CD4-positive, alpha-beta memory T cell (primary cell): ENCODE results near the gene IQCF2. TPM values are rescaled to one million over a fixed set of nuclear protein-coding genes. Genes with fewer than 3 reads are reported as not detected.
"Not testable (repeated sequence)": the region's sequence is repeated elsewhere in the genome, so short reads cannot be mapped to it uniquely, and the experiment has no call there.

Experiments
- CTCF ChIA-PET: fragments of 350-600 bp; sonication (Branson Sonifier 250); formaldehyde crosslinking; loops from one replicate; lab custom pipeline; 2021; ENCODE audit warnings: inconsistent platforms; ENCODE audit not compliant: partially characterized antibody; lab: Charles Lee
- POLR2A ChIA-PET: fragments of 350-600 bp; sonication (Branson Sonifier 250); formaldehyde crosslinking; loops from one replicate; lab custom pipeline; 2021; ENCODE audit not compliant: partially characterized antibody; lab: Charles Lee
- DNase-seq, 5 donors: peaks; one replicate each; pipeline versions ENCODE4 v3.0.0 to v3.0.0-alpha.2; 2020 to 2022; ENCODE audit warnings: mixed read lengths in 1 of 5
- H3K27ac ChIP-seq: one replicate; pipeline ENCODE4 v1.7.0; 2013; ENCODE audit warnings: low read depth, low read length
- H3K27me3 ChIP-seq: 2 replicates; pipeline ENCODE4 v1.7.0; 2013; ENCODE audit warnings: mild to moderate bottlenecking, low read length, moderate library complexity; ENCODE audit not compliant: insufficient read depth
- H3K36me3 ChIP-seq: 2 replicates; pipeline ENCODE4 v1.7.0; 2013; ENCODE audit warnings: mild to moderate bottlenecking, low read length, moderate library complexity; ENCODE audit not compliant: insufficient read depth
- H3K4me1 ChIP-seq: 2 replicates; pipeline ENCODE4 v1.7.0; 2013; ENCODE audit warnings: mild to moderate bottlenecking, low read length, moderate library complexity; ENCODE audit not compliant: insufficient read depth
- H3K4me3 ChIP-seq, 2 donors: one replicate each; pipeline ENCODE4 v1.7.0; 2013; ENCODE audit warnings: low read length in 2 of 2, mild to moderate bottlenecking in 1 of 2
- H3K9me3 ChIP-seq, 2 donors: one replicate each; pipeline ENCODE4 v1.7.0; 2013; ENCODE audit warnings: low read length in 2 of 2, control low read depth in 1 of 2; ENCODE audit not compliant: control insufficient read depth in 1 of 2
- H3K27ac Mint-ChIP-seq, 7 donors: one replicate each; pipeline ENCODE4 v1.8.0; 2020 to 2021; ENCODE audit warnings: mixed read lengths in 7 of 7, mild to moderate bottlenecking in 6 of 7, inconsistent platforms in 3 of 7, moderate library complexity in 3 of 7
- H3K27me3 Mint-ChIP-seq, 2 donors: one replicate each; pipeline ENCODE4 v1.8.0; 2020 to 2021; ENCODE audit warnings: mixed read lengths in 2 of 2
- H3K36me3 Mint-ChIP-seq, 2 donors: one replicate each; pipeline ENCODE4 v1.8.0; 2020 to 2021; ENCODE audit warnings: mixed read lengths in 2 of 2, inconsistent platforms in 1 of 2, mild to moderate bottlenecking in 1 of 2
- H3K4me1 Mint-ChIP-seq, 4 donors: one replicate each; pipeline ENCODE4 v1.8.0; 2020 to 2021; ENCODE audit warnings: mixed read lengths in 4 of 4, mild to moderate bottlenecking in 1 of 4
- H3K4me3 Mint-ChIP-seq, 8 donors: one replicate each; pipeline ENCODE4 v1.8.0; 2020 to 2021; ENCODE audit warnings: mixed read lengths in 8 of 8, mild to moderate bottlenecking in 7 of 8, moderate library complexity in 6 of 8, inconsistent platforms in 3 of 8
- H3K9me3 Mint-ChIP-seq, 8 donors: one replicate each; pipeline ENCODE4 v1.8.0; 2020 to 2021; ENCODE audit warnings: mixed read lengths in 8 of 8, mild to moderate bottlenecking in 5 of 8, inconsistent platforms in 3 of 8, moderate library complexity in 1 of 8
- intact Hi-C: fragments of 100-400 bp; cut with micrococcal nuclease; formaldehyde crosslinking; loops from one replicate; pipeline ENCODE4 v1.15.1; 2023
- polyA plus RNA-seq, 2 donors: library from polyadenylated mRNA; unstranded; fragments of 300-500 nt; fragmentation: Illumina TruSeq; gene quantifications; one replicate each; pipeline ENCODE4 v1.2.3, GENCODE V29; 2021
- total RNA-seq, 2 experiments: library from RNA; stranded (reverse); gene quantifications; one replicate each; pipeline ENCODE4 v1.2.3, GENCODE V29; 2021

Gene IQCF2
- total and polyA plus RNA-seq, 4 experiments from 2014 or later: not detected

- Mint-ChIP-seq H3K27ac (no peak overlapping the region), H3K9me3 (no peaks in the 10 kb centered on the region), H3K27me3 (peaks cover 23 to 29% of the 10 kb centered on the region in 2 donors), H3K4me1 (peaks cover 0 to 8% (median 2%) of the 10 kb centered on the region in 4 donors), H3K4me3 (no peak overlapping the region), H3K36me3 (peaks cover 0 to 3% of the 10 kb centered on the region in 2 donors)
- no peak overlapping the region for H3K27ac ChIP-seq
- intact Hi-C loops: no loop called here
- DNase-seq: no peak
- H3K36me3 ChIP-seq: no peaks in the 10 kb centered on the region
- H3K4me3 ChIP-seq: no peak overlapping the region
- no peaks in the 10 kb centered on the region for H3K27me3 ChIP-seq
- H3K9me3 ChIP-seq: no peaks in the 10 kb centered on the region
- ChIA-PET CTCF (no interaction called here), POLR2A (no interaction called here)
- H3K4me1 ChIP-seq: peaks cover 3% of the 10 kb centered on the region
These were observed 33.5 kb downstream of the IQCF2 start for GRCh38 chr3:51894939-51895338.

- intact Hi-C loops: no loop called here
- H3K9me3 ChIP-seq: no peaks in the 10 kb centered on the region
- no peak overlapping the region for H3K27ac ChIP-seq
- DNase-seq: no peak
- Mint-ChIP-seq H3K27me3 (peaks cover 19 to 34% of the 10 kb centered on the region in 2 donors), H3K4me1 (peaks cover 0 to 4% (median under 1%) of the 10 kb centered on the region in 4 donors), H3K9me3 (no peaks in the 10 kb centered on the region), H3K4me3 (no peak overlapping the region), H3K27ac (no peak overlapping the region), H3K36me3 (peaks cover 0 to 3% of the 10 kb centered on the region in 2 donors)
- no peak overlapping the region for H3K4me3 ChIP-seq
- POLR2A ChIA-PET: no interaction called here
- H3K27me3 ChIP-seq: no peaks in the 10 kb centered on the region
- CTCF ChIA-PET: no interaction called here
- no peaks in the 10 kb centered on the region for H3K36me3 ChIP-seq
- H3K4me1 ChIP-seq: no peaks in the 10 kb centered on the region
These were observed 35.3 kb downstream of the IQCF2 start for GRCh38 chr3:51896607-51897305.

GRCh38 chr3:51897391-51897790 lies 36.0 kb downstream of the IQCF2 start:
- no peak overlapping the region for H3K27ac Mint-ChIP-seq
- ChIA-PET POLR2A (no interaction called here), CTCF (no interaction called here)
- H3K9me3 Mint-ChIP-seq: peaks cover 0 to under 1% (median 0%) of the 10 kb centered on the region in 8 donors
- Histone ChIP-seq H3K4me3 (no peak overlapping the region), H3K9me3 (no peaks in the 10 kb centered on the region), H3K27ac (no peak overlapping the region), H3K36me3 (no peaks in the 10 kb centered on the region), H3K27me3 (no peaks in the 10 kb centered on the region), H3K4me1 (no peaks in the 10 kb centered on the region)
- intact Hi-C loops: no loop called here
- peaks cover 18 to 36% of the 10 kb centered on the region in 2 donors for H3K27me3 Mint-ChIP-seq
- H3K36me3 Mint-ChIP-seq: peaks cover 0 to 3% of the 10 kb centered on the region in 2 donors
- no peak overlapping the region for H3K4me3 Mint-ChIP-seq
- peaks cover 0 to 3% (median under 1%) of the 10 kb centered on the region in 4 donors for H3K4me1 Mint-ChIP-seq
- no peak for DNase-seq

GRCh38 chr3:51900043-51900442 lies 38.6 kb downstream of the IQCF2 start:
- H3K27me3 Mint-ChIP-seq: peaks cover 15 to 41% of the 10 kb centered on the region in 2 donors
- H3K9me3 Mint-ChIP-seq, H3K27ac ChIP-seq, H3K36me3 Mint-ChIP-seq, POLR2A ChIA-PET, H3K4me1 ChIP-seq, H3K4me3 Mint-ChIP-seq, H3K4me1 Mint-ChIP-seq, H3K9me3 ChIP-seq, H3K27ac Mint-ChIP-seq, H3K36me3 ChIP-seq, intact Hi-C loops, H3K27me3 ChIP-seq, DNase-seq, H3K4me3 ChIP-seq, CTCF ChIA-PET: not testable (repeated sequence)

- Mint-ChIP-seq H3K9me3 (peaks cover 0 to 29% (median 10%) of the 10 kb centered on the region in 8 donors), H3K27ac (peak overlapping the region in 1 of 7 donors; percentile 5), H3K27me3 (peaks cover 8 to 40% of the 10 kb centered on the region in 2 donors)
- H3K4me1 Mint-ChIP-seq, H3K36me3 ChIP-seq, intact Hi-C loops, DNase-seq, H3K4me3 ChIP-seq, H3K27me3 ChIP-seq, H3K9me3 ChIP-seq, H3K27ac ChIP-seq, H3K4me3 Mint-ChIP-seq, POLR2A ChIA-PET, H3K4me1 ChIP-seq, CTCF ChIA-PET, H3K36me3 Mint-ChIP-seq: not testable (repeated sequence)
These were observed 40.9 kb downstream of the IQCF2 start for GRCh38 chr3:51902361-51902760.

- Mint-ChIP-seq H3K9me3 (peaks cover 0 to 45% (median 23%) of the 10 kb centered on the region in 8 donors), H3K36me3 (peaks cover 0 to 9% of the 10 kb centered on the region in 2 donors), H3K27ac (no peak overlapping the region), H3K4me1 (peaks cover 0 to 3% (median 1%) of the 10 kb centered on the region in 4 donors), H3K27me3 (peaks cover 3 to 33% of the 10 kb centered on the region in 2 donors), H3K4me3 (no peak overlapping the region)
- POLR2A ChIA-PET: no interaction called here
- intact Hi-C loops: no loop called here
- Histone ChIP-seq H3K36me3 (no peaks in the 10 kb centered on the region), H3K4me1 (no peaks in the 10 kb centered on the region), H3K27ac (no peak overlapping the region), H3K9me3 (no peaks in the 10 kb centered on the region), H3K4me3 (no peak overlapping the region), H3K27me3 (peaks cover 4% of the 10 kb centered on the region)
- DNase-seq: no peak
- CTCF ChIA-PET: no interaction called here
These were observed 42.8 kb downstream of the IQCF2 start for GRCh38 chr3:51904034-51904823.

- Histone ChIP-seq H3K4me1 (no peaks in the 10 kb centered on the region), H3K4me3 (no peak overlapping the region), H3K36me3 (no peaks in the 10 kb centered on the region), H3K27ac (no peak overlapping the region), H3K27me3 (peaks cover 4% of the 10 kb centered on the region), H3K9me3 (no peaks in the 10 kb centered on the region)
- peaks cover 4 to 23% of the 10 kb centered on the region in 2 donors for H3K27me3 Mint-ChIP-seq
- H3K4me1 Mint-ChIP-seq: no peaks in the 10 kb centered on the region
- peaks cover 0 to 46% (median 27%) of the 10 kb centered on the region in 8 donors for H3K9me3 Mint-ChIP-seq
- POLR2A ChIA-PET: no interaction called here
- CTCF ChIA-PET: no interaction called here
- no peak overlapping the region for H3K27ac Mint-ChIP-seq
- H3K4me3 Mint-ChIP-seq: no peak overlapping the region
- no peak for DNase-seq
- intact Hi-C loops: no loop called here
- peaks cover 2 to 9% of the 10 kb centered on the region in 2 donors for H3K36me3 Mint-ChIP-seq
These were observed 46.6 kb downstream of the IQCF2 start for GRCh38 chr3:51908026-51908425.
